ENCODE measurements around the gene FAM228B.
"Not testable (repeated sequence)": the region's sequence is repeated elsewhere in the genome, so short reads cannot be mapped to it uniquely, and the experiment has no call there.

Gene FAM228B

DNA sequence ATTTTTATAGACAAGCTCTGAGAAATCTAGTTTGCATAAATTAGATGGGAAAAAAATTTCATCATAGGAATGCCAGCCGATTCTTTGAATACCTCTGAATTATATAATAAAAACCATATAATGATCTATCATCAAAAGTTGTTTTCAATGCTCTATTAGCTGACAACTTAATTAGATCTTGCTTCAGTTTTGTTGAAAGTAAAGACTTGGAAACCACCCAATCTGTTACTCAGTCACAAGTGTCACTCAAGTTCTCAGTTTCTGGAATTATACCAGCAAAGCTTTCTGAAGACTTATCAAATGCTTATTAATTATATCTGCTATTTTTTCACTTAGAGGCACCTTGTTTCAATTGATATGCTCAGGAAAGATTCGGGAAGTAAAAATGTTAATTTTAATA is 21.3 kb upstream of the FAM228B start:
- no peak for DNase-seq (ENCODE audit: low read depth in 4 of 4, low spot score in 1 of 4)

GRCh38 chr2:24102677-24103076 is 20.6 kb upstream of the FAM228B start:
- DNase-seq (ENCODE audit: low read depth in 4 of 4, low spot score in 1 of 4) = no peak

DNA sequence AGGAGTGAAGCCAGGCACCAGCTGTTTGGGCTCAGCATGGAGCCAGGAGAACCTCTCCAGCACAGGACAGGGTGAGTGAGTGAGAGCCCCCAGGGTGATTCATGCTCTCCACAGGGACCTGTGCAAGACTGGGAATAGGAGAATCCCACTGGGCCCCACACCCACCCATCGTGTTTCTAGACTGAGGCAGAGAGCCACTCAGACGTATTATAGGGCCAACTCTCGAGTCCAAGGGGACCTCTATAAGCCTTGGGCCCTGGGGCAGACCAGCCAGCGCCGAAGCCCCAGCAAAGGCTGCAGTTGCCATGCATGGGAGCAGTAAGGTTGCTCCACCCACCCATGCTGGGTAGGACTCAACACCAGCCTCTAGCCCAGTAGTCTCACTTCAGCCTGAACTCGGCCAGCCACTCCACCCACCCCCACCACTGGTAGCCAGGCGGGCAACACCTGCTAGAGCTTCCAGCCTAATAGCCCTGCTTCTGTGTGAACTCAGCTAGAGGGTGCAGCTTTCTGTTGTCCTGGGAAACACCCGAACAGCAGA is 19.1 kb upstream of the FAM228B start:
- DNase-seq (ENCODE audit: low read depth in 4 of 4, low spot score in 1 of 4) = no peak

DNA sequence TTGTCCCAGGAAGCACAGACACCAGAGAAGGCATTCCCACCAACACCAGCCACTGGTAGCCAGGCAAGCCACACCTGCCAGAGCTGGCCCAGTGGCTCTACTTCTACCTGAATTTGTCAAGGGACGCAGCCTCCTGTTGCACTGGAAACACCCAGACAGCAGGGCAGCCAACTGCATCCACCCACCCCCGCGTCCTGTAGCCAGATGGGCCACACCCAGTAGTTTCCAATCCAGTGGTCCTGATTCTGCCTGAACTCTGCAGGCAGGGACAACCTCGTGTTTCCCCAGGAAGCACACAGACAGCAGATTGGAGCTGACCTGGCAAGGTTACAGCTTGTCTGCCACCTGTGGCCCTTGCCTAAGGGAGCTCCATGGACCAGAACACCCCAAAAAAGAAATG is 18.4 kb upstream of the FAM228B start:
- no peak for DNase-seq (ENCODE audit: low read depth in 4 of 4, low spot score in 1 of 4)

- no peak for DNase-seq (ENCODE audit: low read depth in 4 of 4, low spot score in 1 of 4)
Observed at GRCh38 chr2:24105816-24106215, 17.5 kb upstream of the FAM228B start.

DNA sequence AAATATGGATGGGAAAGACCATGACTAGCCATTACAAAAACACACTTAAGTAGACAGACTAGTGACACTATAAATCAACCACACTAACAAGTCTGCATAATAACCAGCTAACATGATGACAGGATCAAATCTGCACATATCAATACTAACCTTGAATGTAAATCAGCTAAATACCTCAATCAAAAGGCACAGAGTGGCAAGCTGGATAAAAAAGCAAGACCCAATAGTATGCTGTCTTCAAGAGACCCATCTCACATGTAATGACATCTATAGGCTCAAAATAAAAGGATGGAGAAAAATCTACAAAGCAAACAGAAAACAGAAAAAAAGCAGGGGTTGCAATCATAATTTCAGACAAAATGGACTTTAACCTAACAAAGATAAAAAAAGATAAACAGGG is 16.5 kb upstream of the FAM228B start:
- DNase-seq (ENCODE audit: low read depth in 4 of 4, low spot score in 1 of 4) = no peak

DNA sequence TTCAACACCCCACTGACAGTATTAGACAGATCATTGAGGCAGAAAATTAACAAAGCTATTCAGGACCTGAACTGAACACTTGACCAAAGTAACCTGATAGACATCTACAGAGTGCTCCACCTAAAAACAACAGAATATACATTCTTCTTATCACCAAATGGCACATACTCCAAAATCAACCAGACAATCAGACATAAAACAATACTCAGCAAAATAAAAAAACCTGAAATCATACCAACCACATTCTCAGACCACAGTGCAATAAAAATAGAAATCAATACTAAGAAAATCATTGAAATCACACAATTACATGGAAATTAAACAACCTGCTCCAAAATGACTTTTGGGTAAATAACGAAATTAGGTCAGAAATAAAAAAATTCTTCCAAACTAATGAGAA is 15.9 kb upstream of the FAM228B start:
- DNase-seq (ENCODE audit: low read depth in 4 of 4, low spot score in 1 of 4) = no peak

DNA sequence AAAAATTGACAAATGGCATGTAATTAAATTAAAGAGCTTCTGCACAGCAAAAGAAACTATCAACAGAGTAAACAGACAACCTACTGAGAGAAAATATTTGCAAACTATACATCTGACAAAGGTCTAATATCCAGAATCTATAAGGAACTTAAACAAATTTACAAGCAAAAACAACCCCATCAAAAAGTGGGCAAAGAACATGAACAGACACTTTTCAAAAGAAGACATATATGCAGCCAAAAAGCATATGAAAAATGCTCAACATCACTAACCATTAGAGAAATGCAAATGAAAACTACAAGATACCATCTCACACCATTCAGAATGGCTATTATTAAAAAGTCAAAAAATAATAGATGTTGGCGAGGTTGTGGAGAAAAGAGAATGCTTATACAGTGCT is 13.8 kb upstream of the FAM228B start:
- DNase-seq (ENCODE audit: low read depth in 4 of 4, low spot score in 1 of 4) = not testable (repeated sequence)

GRCh38 chr2:24110660-24111303 is 12.5 kb upstream of the FAM228B start:
- no peak for DNase-seq (ENCODE audit: low read depth in 4 of 4, low spot score in 1 of 4)

DNA sequence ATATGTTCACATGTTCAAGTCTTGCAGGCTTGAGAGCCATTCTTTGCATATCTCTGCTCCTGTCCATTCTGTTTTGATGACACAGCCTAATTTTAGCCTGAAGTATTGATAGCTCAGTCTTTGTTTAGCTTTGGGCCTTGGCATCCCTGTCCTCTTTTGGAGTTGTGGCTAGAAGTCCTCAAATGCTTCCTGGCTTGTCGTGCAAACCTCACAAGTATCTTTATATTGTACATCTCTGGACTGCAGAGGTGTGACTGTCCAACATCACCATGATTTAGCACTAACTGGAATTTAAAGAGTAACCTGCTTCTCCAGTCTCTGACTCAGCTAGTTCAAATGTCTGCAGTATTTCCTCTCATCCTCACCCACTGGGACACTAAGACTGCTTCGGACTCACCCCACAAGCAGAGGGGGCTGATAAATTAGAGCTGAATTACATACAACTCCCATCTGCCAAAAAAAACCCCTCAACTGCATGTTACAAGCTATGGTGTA is 11.8 kb upstream of the FAM228B start:
- DNase-seq (ENCODE audit: low read depth in 4 of 4, low spot score in 1 of 4) = no peak

DNA sequence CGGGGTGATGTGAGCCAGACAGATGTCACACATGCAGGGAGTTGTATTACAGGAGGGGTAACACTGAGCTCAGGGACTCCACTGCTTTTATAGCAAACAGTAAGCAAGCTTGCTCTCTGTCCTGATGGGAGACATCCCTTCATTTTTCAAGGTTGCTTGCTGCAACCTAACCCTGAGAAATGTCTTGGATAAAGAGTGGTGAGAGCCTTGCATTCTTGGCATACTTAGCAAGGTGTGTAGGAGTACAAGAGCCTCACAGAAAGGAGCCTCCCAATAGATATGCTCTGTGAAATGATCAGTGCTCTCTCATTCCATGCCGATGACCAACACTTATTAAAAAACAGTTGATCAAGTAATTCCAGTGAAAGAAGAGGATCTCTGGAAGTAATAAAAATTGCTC is 8.2 kb upstream of the FAM228B start:
- no peak for DNase-seq (ENCODE audit: low read depth in 4 of 4, low spot score in 1 of 4)

- DNase-seq (ENCODE audit: low read depth in 4 of 4, low spot score in 1 of 4) = no peak
Observed at GRCh38 chr2:24117902-24118301, 5.4 kb upstream of the FAM228B start.

DNA sequence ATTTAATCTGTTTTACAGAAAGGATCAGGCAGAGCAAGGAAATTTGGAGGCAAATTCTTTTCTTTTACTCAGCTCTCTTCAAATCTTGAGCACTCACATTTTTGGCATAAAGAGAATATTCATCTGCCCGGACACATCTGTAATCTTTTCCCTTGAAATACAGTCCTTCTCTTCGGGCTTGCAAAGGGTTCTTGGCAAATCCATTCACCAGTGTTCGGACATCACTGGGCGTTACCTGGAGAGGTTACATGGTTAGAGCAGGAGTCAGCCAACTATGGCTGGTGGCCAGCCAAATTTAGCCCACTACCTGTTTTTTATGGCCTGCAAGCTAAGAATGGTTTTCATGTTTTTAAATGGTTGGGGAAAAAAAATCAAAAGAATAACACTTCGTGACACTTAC is 2.2 kb upstream of the FAM228B start:
- DNase-seq (ENCODE audit: low read depth in 4 of 4, low spot score in 1 of 4) = no peak

DNA sequence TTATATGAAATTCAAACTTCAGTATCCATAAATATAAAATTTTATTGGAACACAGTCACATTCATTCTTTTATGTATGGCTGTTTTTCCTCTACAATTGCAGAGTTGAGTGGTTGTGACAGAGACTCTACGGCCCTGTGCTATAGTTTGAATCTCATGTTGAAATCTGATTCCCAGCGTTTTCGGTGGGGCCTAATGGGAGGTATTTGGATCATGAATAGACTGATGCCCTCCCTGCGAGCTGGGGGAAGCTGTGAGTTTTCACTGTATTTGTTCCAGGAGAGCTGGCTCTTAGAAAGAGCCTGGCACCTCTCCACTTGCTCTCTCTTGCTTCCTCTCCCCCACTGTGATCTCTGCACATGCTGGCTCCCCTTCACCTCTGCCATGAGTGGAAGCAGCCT is 1.8 kb upstream of the FAM228B start:
- no peak for DNase-seq (ENCODE audit: low read depth in 4 of 4, low spot score in 1 of 4)

- DNase-seq (ENCODE audit: low read depth in 4 of 4, low spot score in 1 of 4) = no peak
Observed at GRCh38 chr2:24122366-24123194, 689 bp upstream of the FAM228B start.

GRCh38 chr2:24123922-24124580 is 782 bp downstream of the FAM228B start:
- DNase-seq (ENCODE audit: low read depth in 4 of 4, low spot score in 1 of 4) = peak in 1 of 4 experiments; percentile 13

- DNase-seq (ENCODE audit: low read depth in 4 of 4, low spot score in 1 of 4) = no peak
Observed at GRCh38 chr2:24125956-24126355, 2.7 kb downstream of the FAM228B start.

DNA sequence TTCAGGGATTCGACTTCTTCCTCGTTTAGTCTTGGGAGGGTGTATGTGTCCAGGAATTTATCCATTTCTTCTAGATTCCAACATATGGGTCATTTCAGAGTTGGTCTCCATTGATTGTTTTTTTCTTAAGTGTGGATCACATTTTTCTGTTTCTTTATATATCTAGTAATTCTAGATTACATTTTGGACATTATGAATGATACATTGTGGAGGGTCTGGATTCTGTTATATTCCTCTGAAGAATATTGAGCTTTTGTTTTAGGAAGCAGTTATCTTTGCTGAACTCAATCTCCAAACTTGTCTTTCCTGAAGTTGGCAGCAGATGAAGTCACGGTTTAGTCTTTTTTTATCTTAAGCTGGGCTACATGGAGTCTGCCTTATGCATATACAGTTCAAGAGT is 9.3 kb downstream of the FAM228B start:
- no peak for DNase-seq (ENCODE audit: low read depth in 4 of 4, low spot score in 1 of 4)

DNA sequence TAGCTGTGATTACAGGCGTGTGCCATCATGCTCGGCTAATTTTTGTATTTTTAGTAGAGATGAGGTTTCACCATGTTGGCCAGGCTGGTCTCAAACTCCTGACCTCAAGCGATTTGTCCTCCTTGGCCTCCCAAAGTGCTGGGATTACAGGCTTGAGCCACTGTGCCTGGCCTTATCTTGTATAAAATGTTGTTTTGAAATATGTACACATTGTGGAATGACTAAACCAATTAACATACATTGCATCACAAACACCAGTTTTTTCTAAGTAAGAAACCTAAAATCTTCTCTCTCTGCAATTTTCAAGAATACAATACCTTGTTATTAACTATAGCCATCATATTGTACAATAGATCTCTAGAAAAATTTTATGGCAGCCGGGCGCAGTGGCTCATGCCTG is 17.0 kb downstream of the FAM228B start:
- not testable (repeated sequence) for DNase-seq (ENCODE audit: low read depth in 4 of 4, low spot score in 1 of 4)

GRCh38 chr2:24147364-24147763 is 24.1 kb downstream of the FAM228B start:
- DNase-seq (ENCODE audit: low read depth in 4 of 4, low spot score in 1 of 4) = no peak

GRCh38 chr2:24152413-24153197 is 29.3 kb downstream of the FAM228B start:
- no peak for DNase-seq (ENCODE audit: low read depth in 4 of 4, low spot score in 1 of 4)
